ENCODE data around the gene KIF2B. TPM values are rescaled to one million over a fixed set of nuclear protein-coding genes. Genes with fewer than 3 reads are reported as not detected.

The KIF2B gene
- total RNA-seq = not detected

DNA sequence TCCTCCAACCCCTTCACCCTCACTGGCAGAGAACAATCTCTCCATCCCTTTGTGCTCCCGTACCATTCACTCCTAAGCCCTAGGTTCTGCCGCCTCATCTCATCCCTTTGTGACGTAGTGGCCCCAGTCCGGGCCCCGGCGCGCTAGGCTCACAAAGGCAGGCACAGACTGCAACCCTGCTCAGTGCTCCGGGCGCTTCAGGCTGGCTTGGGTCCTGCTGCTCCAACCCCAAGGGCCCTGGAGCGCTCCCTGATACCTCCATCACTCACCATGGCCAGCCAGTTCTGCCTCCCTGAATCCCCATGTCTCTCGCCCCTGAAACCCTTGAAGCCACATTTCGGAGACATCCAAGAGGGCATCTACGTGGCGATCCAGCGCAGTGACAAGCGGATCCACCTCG lies at the start of gene KIF2B:
Gene KIF2B (plus strand): TSS at position 164 of the 400 bp plus-strand sequence. CDS start 107 bp downstream, at position 271.
- no peaks in the 10 kb centered on the region for H3K27me3 Mint-ChIP-seq
- H3K9me3 Mint-ChIP-seq = peaks cover 10% of the 10 kb centered on the region
- H3K36me3 Mint-ChIP-seq = no peaks in the 10 kb centered on the region
- intact Hi-C loops (cut with micrococcal nuclease) = no loop called here
- H3K4me3 Mint-ChIP-seq = no peak within 1 kb of the TSS
- CTCF ChIA-PET = no interaction called here
- DNase-seq = no peak
- no peaks in the 10 kb centered on the region for H3K4me1 Mint-ChIP-seq (ENCODE audit: low read depth)
- no peak within 1 kb of the TSS for H3K27ac Mint-ChIP-seq
- POLR2A ChIA-PET = no interaction called here

GRCh38 chr17:53780320-53780719 lies 42.4 kb upstream of the KIF2B start:
- intact Hi-C loops (cut with micrococcal nuclease) = no loop called here
- Mint-ChIP-seq H3K4me1 (ENCODE audit: low read depth) (no peaks in the 10 kb centered on the region), H3K9me3 (peaks cover 5% of the 10 kb centered on the region), H3K27me3 (no peaks in the 10 kb centered on the region), H3K36me3 (no peaks in the 10 kb centered on the region), H3K4me3 (no peak overlapping the region), H3K27ac (no peak overlapping the region)
- ChIA-PET POLR2A (no interaction called here), CTCF (no interaction called here)
- DNase-seq = no peak

- POLR2A ChIA-PET = no interaction called here
- CTCF ChIA-PET = no interaction called here
These were observed 31.2 kb upstream of the KIF2B start for GRCh38 chr17:53791551-53791950.

GRCh38 chr17:53792451-53792850 lies 30.3 kb upstream of the KIF2B start:
- no peaks in the 10 kb centered on the region for H3K36me3 Mint-ChIP-seq
- POLR2A ChIA-PET = no interaction called here

More at GRCh38 chr17:53791551-53791950, 31.2 kb upstream of the KIF2B start:
- Mint-ChIP-seq H3K27me3 (no peaks in the 10 kb centered on the region), H3K4me3 (no peak overlapping the region), H3K9me3 (peaks cover 6% of the 10 kb centered on the region), H3K4me1 (ENCODE audit: low read depth) (no peaks in the 10 kb centered on the region), H3K27ac (no peak overlapping the region), H3K36me3 (no peaks in the 10 kb centered on the region)
- intact Hi-C loops (cut with micrococcal nuclease) = no loop called here
- DNase-seq = no peak

DNA sequence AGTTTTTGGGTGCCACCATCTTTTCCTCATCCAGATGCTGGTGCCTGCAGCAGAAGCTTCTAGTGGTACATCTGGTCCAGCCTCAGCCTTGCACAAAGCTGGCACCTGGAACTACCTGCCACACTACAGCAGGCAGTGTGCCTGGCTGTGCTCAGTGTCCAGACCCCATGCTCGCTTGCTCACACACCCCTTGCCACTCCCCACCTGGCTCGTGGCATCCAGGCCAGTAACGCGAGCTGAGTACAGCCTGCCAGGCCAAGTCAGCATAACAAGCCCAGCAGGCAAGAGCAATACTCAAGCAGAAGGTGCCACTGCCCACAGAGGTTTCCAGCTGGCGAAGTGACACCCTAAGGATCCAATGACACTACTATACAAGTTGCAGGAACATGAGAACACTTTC lies 29.7 kb upstream of the KIF2B start:
- CTCF ChIA-PET = no interaction called here
- no peaks in the 10 kb centered on the region for H3K4me1 Mint-ChIP-seq (ENCODE audit: low read depth)
- intact Hi-C loops (cut with micrococcal nuclease) = no loop called here

More at GRCh38 chr17:53792451-53792850, 30.3 kb upstream of the KIF2B start:
- Mint-ChIP-seq H3K9me3 (peaks cover 6% of the 10 kb centered on the region), H3K4me1 (ENCODE audit: low read depth) (no peaks in the 10 kb centered on the region), H3K27me3 (no peaks in the 10 kb centered on the region), H3K4me3 (no peak overlapping the region), H3K27ac (no peak overlapping the region)
- intact Hi-C loops (cut with micrococcal nuclease) = no loop called here
- no peak for DNase-seq
- CTCF ChIA-PET = no interaction called here

DNA sequence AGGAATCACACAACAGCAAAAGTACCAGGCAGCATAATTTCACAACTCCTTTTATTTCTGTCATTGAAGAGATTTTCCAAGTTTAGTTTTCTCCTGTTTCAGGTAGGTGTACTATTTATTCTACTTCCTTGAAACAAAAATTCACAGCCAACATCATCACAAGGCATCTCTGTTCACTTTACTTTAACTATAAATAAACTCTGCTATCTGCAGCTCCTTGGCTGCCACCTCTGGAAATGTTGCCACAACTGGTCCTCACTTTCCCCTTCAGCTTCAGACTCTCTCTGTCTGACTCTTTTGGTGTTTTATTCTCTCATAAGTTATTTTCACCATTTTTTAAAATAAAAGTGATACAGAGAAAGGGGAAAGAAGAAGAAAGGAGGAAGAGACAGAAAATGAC lies 27.9 kb upstream of the KIF2B start:
- CTCF ChIA-PET = no interaction called here
- peaks cover 6% of the 10 kb centered on the region for H3K9me3 Mint-ChIP-seq

More for the DNA sequence above, 29.7 kb upstream of the KIF2B start:
- POLR2A ChIA-PET = no interaction called here
- no peak for DNase-seq
- Mint-ChIP-seq H3K27ac (no peak overlapping the region), H3K9me3 (peaks cover 6% of the 10 kb centered on the region), H3K27me3 (no peaks in the 10 kb centered on the region), H3K4me3 (no peak overlapping the region), H3K36me3 (no peaks in the 10 kb centered on the region)

GRCh38 chr17:53796642-53797041 lies 26.1 kb upstream of the KIF2B start:
- Mint-ChIP-seq H3K27ac (no peak overlapping the region), H3K36me3 (no peaks in the 10 kb centered on the region), H3K9me3 (peaks cover 3% of the 10 kb centered on the region), H3K27me3 (no peaks in the 10 kb centered on the region), H3K4me1 (ENCODE audit: low read depth) (no peaks in the 10 kb centered on the region), H3K4me3 (no peak overlapping the region)
- no peak for DNase-seq
- CTCF ChIA-PET = no interaction called here
- intact Hi-C loops (cut with micrococcal nuclease) = no loop called here
- POLR2A ChIA-PET = no interaction called here

More for the DNA sequence above, 27.9 kb upstream of the KIF2B start:
- POLR2A ChIA-PET = no interaction called here
- Mint-ChIP-seq H3K4me3 (no peak overlapping the region), H3K36me3 (no peaks in the 10 kb centered on the region), H3K27ac (no peak overlapping the region), H3K27me3 (no peaks in the 10 kb centered on the region), H3K4me1 (ENCODE audit: low read depth) (no peaks in the 10 kb centered on the region)
- no peak for DNase-seq
- intact Hi-C loops (cut with micrococcal nuclease) = no loop called here

GRCh38 chr17:53797501-53797900 lies 25.2 kb upstream of the KIF2B start:
- Mint-ChIP-seq H3K4me1 (ENCODE audit: low read depth) (no peaks in the 10 kb centered on the region), H3K4me3 (no peak overlapping the region), H3K27ac (no peak overlapping the region), H3K36me3 (no peaks in the 10 kb centered on the region), H3K27me3 (no peaks in the 10 kb centered on the region), H3K9me3 (peaks cover 4% of the 10 kb centered on the region)
- DNase-seq = no peak
- CTCF ChIA-PET = no interaction called here
- intact Hi-C loops (cut with micrococcal nuclease) = no loop called here
- POLR2A ChIA-PET = no interaction called here

DNA sequence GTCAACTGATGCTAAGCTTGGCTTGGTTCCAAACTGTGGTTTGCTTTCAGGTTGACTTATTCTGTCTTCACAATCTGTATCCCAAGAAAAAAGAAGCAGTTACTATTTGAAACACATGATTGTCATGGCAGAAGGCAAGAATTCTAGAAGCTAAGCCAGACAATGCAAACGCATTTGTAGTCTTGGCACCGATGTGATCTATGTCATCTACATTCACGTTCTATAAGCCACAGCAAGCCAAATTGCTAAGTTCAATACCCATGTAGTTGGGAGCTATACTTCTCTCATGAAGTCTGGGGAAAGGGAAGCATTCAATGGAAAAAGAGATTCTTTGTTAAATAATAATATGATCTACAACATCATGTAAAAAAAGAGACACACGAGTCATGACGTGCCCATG lies 18.3 kb upstream of the KIF2B start:
- Mint-ChIP-seq H3K4me1 (ENCODE audit: low read depth) (no peaks in the 10 kb centered on the region), H3K36me3 (no peaks in the 10 kb centered on the region), H3K27me3 (no peaks in the 10 kb centered on the region), H3K27ac (no peak overlapping the region), H3K9me3 (peaks cover 1% of the 10 kb centered on the region), H3K4me3 (no peak overlapping the region)
- CTCF ChIA-PET = no interaction called here
- intact Hi-C loops (cut with micrococcal nuclease) = no loop called here
- POLR2A ChIA-PET = no interaction called here
- DNase-seq = no peak

DNA sequence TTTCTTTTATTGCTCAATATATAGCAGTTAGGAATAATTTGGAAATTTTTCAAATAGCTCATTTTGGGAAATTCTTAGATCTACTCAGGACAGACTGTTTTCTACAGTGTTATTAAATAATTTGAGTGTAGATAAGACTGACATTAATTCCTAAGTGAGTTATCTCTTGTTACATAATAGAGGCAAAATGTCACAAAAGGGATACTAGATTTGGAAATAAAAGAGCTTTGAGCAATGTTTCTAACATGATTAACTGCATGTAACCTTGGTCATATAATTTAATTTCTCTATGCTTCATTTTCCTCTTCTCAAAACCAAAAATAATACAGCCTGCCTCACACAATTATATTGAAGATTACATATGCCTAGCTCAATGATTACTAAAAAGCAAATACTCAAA lies 16.3 kb upstream of the KIF2B start:
- no peak overlapping the region for H3K27ac Mint-ChIP-seq
- peaks cover 6% of the 10 kb centered on the region for H3K9me3 Mint-ChIP-seq
- H3K36me3 Mint-ChIP-seq = no peaks in the 10 kb centered on the region
- H3K4me1 Mint-ChIP-seq (ENCODE audit: low read depth) = no peaks in the 10 kb centered on the region
- intact Hi-C loops (cut with micrococcal nuclease) = no loop called here
- POLR2A ChIA-PET = no interaction called here
- no peak for DNase-seq
- H3K27me3 Mint-ChIP-seq = no peaks in the 10 kb centered on the region
- CTCF ChIA-PET = interaction anchor here (0.7 kb wide), 1 partner anchor 228 kb away, joined by 3 read pairs; no protein-coding TSS in a partner anchor
- no peak overlapping the region for H3K4me3 Mint-ChIP-seq

GRCh38 chr17:53807286-53807685 lies 15.4 kb upstream of the KIF2B start:
- intact Hi-C loops (cut with micrococcal nuclease) = no loop called here
- H3K27me3 Mint-ChIP-seq = no peaks in the 10 kb centered on the region
- no peaks in the 10 kb centered on the region for H3K4me1 Mint-ChIP-seq (ENCODE audit: low read depth)
- peaks cover 4% of the 10 kb centered on the region for H3K9me3 Mint-ChIP-seq
- no peak overlapping the region for H3K27ac Mint-ChIP-seq
- POLR2A ChIA-PET = no interaction called here
- no peaks in the 10 kb centered on the region for H3K36me3 Mint-ChIP-seq
- no peak for DNase-seq
- CTCF ChIA-PET = no interaction called here
- H3K4me3 Mint-ChIP-seq = no peak overlapping the region

GRCh38 chr17:53818271-53818670 lies 4.5 kb upstream of the KIF2B start:
- Mint-ChIP-seq H3K27ac (no peak overlapping the region), H3K4me3 (no peak overlapping the region), H3K27me3 (no peaks in the 10 kb centered on the region), H3K9me3 (peaks cover 6% of the 10 kb centered on the region), H3K36me3 (no peaks in the 10 kb centered on the region), H3K4me1 (ENCODE audit: low read depth) (no peaks in the 10 kb centered on the region)
- ChIA-PET POLR2A (no interaction called here), CTCF (no interaction called here)
- no peak for DNase-seq
- intact Hi-C loops (cut with micrococcal nuclease) = no loop called here

DNA sequence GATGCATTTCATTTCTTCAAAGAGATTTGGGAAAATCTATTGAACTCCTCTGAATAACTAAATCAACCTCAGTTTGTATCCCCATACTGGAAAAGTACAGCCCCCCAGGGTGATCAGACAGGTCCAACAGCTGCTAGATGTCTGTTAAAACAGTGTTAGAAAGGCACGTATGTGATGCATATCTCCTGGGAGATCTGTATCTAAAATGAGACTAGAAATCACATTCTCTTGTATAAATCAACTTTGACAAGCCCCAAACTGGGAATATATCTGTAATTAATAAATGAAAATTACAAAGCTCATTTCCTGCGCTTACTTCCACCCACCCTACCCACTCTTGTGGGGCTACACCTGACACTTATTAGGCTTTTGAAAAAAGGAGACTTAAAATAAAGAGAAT lies 3.8 kb upstream of the KIF2B start:
- intact Hi-C loops (cut with micrococcal nuclease) = no loop called here
- POLR2A ChIA-PET = no interaction called here
- CTCF ChIA-PET = no interaction called here
- Mint-ChIP-seq H3K4me3 (no peak overlapping the region), H3K9me3 (peaks cover 9% of the 10 kb centered on the region), H3K36me3 (no peaks in the 10 kb centered on the region), H3K27ac (no peak overlapping the region), H3K27me3 (no peaks in the 10 kb centered on the region), H3K4me1 (ENCODE audit: low read depth) (no peaks in the 10 kb centered on the region)
- DNase-seq = no peak

- Mint-ChIP-seq H3K4me3 (no peak overlapping the region), H3K27ac (no peak overlapping the region), H3K27me3 (no peaks in the 10 kb centered on the region), H3K9me3 (peaks cover 10% of the 10 kb centered on the region), H3K36me3 (no peaks in the 10 kb centered on the region), H3K4me1 (ENCODE audit: low read depth) (no peaks in the 10 kb centered on the region)
- CTCF ChIA-PET = no interaction called here
- DNase-seq = no peak
- intact Hi-C loops (cut with micrococcal nuclease) = no loop called here
- POLR2A ChIA-PET = no interaction called here
These were observed 2.8 kb upstream of the KIF2B start for GRCh38 chr17:53819956-53820355.

Measured in activated CD4-positive, alpha-beta memory T cell treated with anti-CD3 and anti-CD28 coated beads for 36 hours (primary cell).